HG03103 (cell line): ENCODE measurements around the gene SPDYE6.
"Not testable (repeated sequence)": the region's sequence is repeated elsewhere in the genome, so short reads cannot be mapped to it uniquely, and the experiment has no call there.

Source experiments
- ATAC-seq: cut with Tn5 transposase; IDR thresholded peaks from one replicate; pipeline ENCODE4 v1.9.1; 2021; ENCODE audit warnings: low read depth; ENCODE audit not compliant: unreplicated experiment

The SPDYE6 gene

GRCh38 chr7:102319671-102320070 lies 36.6 kb downstream of the SPDYE6 start:
- no peak for ATAC-seq

DNA sequence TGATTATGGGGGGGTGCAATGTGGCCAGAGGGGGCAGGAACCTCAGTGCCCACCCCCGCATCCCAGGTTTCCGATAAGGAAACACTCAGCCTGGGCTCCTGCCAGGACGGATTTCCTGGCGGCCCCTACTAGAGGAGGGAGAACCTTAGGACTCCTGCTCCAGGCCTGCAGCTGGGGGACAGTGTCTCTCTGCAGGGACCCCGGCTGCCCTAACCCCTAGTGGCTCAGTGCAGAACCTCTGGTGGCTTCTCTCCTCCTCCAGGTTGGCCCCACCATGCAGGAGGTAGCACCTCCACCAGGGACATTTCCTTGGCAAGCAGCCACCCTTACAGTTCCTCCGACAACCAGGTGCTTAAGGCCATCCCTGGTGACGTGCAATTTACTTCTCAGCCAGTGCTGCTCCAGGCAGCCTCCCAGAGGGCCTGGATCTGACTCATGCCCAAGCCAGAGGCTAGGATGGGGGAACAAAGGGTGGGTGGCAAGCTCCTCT lies 37.7 kb downstream of the SPDYE6 start:
- no peak for ATAC-seq

DNA sequence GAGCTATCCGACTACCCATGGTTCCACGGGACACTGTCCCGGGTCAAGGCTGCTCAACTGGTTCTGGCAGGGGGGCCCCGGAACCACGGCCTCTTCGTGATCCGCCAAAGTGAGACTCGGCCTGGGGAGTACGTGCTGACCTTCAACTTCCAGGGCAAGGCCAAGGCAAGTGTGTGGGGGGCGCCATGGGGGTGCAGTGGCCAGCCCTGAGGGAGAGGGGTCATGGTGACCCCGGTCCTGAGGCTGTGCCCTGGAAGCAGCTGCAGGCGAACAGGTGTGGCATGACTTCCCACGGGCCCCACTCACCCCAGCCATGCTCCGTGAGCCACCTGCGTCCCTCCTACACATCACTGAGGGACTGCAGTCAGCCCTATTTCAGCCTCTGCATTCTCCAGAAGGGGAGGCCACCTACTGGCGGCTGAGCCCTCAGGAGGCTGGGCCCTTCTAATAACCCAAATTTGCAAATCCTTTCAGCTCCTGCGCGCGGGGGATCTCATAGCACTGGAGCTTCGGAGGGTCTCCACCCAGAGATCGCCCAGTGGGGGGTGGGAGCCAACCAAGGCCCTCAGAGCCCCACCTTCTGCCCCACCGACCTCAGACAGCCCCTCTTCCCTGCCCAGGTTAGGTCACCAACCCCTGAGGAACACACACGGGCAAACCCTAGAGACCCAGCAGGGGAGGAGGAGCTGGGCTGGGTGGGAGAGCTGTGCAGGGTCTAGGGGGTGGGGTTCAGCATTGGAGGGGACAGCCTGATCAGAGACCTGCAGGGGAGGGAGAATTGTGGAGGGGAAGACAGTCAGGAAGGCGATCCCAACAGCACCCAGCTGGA lies 38.8 kb downstream of the SPDYE6 start:
- no peak for ATAC-seq

- no peak for ATAC-seq
Observed at GRCh38 chr7:102313997-102314780, 42.1 kb downstream of the SPDYE6 start.

DNA sequence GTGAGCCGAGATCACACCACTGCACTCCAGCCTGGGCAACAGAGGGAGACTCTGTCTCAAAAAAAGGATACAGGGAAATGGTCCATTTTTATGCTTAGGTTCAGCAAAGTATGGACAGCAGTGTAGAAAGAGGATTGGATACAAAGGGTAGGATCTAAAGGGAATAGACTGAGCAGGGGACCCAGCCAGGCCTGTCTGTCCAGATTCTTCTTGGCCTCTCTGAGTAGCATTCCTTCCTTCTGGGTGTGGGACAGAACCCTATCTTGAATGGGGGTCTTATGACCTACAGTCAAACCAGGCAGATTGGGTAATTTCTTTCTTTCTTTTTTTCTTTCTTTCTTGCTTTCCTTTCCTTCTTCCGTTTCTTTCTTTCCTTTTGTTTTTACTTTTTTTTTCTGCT lies 43.9 kb downstream of the SPDYE6 start:
- no peak for ATAC-seq

DNA sequence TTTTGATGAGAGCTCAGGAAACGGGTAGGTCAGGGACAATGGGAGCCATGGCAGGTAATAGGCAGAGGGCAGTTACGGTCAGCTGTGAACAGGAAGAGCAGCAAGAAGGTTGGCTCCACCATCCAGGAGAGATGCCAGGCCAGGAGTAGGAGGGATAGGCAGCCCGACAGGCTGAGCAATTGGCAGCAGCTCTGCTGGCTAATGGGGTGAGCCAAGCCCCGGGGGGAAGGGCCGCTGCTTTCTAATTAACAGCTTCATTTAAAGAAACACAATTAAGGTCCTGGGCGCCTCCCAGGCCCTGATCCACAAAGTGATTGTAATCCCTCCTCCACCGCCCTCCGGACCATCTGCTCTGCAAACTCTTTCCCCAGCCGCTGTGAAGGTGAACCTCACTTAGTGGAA lies 45.8 kb downstream of the SPDYE6 start:
- ATAC-seq: no peak

- peak; percentile 70 for ATAC-seq
Observed at GRCh38 chr7:102306916-102307677, 49.1 kb downstream of the SPDYE6 start.

GRCh38 chr7:102305414-102306268 lies 50.6 kb downstream of the SPDYE6 start:
- ATAC-seq: peak; percentile 33

GRCh38 chr7:102304668-102305067 lies 51.6 kb downstream of the SPDYE6 start:
- ATAC-seq: no peak

DNA sequence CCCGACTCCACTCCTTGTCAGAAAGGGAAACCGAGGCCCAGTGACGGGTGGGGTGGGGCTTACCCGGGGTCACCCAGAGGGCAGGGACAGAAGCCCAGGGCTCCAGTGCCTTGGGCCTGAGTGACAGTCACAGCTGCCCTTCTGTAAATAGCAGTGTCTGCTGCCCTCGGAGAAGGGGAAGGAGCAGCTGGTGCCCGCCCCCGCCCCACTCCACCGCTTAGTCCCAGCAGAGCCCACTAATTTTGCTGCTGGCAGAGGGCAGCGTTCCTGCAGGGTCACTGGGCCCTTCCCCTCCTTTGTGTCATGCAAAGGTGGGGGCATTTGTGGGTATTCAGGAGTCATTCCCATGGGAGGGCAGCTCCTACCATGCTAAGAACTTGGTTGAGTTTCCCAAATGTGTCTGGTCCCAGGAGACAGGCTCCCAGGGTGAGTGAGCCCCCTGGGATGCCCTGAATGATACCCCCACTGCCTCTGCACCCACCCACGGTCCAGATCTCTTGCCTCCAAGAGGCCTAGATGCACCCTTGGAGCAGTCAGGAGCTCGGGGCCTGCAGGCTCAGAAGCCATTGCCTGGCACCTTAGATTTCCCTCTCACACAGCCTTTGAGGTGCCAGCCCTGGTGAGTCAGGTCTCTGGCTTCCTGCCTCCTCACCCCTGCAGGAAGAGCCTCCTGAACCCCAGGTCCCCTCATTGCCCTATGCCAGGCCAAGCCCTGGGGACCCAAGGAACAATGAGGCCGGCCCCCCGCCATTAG lies 52.4 kb downstream of the SPDYE6 start:
- no peak for ATAC-seq

GRCh38 chr7:102302025-102302424 lies 54.2 kb downstream of the SPDYE6 start:
- no peak for ATAC-seq

DNA sequence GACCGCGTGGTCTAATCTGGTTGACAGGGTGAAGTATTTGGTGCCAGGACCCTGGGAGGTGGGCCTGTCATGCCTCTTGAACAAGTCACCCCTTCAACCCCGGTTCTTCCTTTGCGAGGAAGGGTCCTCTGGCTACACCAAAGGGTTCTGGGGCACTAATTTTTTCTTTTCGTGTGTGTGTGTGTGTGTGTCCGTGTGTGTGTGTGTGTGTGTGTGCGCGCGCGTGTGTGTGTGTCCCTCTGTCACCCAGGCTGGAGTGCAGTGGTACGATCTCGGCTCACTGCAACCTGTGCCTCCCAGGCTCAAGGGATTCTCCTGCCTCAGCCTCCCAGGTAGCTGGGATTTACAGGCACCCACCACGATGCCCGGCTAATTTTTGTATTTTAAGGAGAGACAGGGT lies 54.9 kb downstream of the SPDYE6 start:
- ATAC-seq: not testable (repeated sequence)

GRCh38 chr7:102300643-102301221 lies 55.5 kb downstream of the SPDYE6 start:
- ATAC-seq: no peak

DNA sequence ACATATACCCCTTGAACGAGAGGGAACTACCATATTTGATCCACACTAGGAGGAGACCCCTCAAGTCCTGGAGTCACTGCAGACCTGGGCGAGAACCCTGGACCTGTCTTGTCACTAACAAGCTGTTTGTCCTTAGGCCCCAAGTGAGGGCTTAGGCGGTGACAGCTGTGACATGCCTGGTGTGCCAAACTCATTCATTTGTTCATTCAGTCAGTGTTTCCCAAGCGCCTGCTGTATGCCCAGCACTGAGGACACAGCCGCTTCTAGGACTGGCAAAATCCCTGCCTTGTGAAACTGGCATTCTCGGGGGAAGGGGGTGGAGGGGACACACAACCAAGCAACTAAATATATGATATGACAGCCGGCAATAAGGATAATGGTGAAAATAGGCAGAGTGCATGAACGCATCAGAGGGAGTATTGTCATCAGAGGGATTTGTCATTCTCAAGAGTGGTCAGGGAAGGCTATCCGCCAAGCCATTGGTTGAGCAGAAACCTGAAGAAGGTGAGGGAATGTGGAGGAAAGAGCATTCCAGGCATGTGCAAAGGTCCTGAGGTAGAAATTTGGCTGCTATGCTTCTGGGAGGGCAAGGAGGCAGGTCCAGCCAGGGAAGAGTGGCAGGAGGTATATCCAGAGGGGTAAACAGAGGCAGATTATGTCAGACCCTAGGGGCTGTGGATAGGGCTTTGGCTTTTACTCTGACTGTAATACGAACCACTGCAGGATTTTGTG lies 58.6 kb downstream of the SPDYE6 start:
- ATAC-seq: no peak

DNA sequence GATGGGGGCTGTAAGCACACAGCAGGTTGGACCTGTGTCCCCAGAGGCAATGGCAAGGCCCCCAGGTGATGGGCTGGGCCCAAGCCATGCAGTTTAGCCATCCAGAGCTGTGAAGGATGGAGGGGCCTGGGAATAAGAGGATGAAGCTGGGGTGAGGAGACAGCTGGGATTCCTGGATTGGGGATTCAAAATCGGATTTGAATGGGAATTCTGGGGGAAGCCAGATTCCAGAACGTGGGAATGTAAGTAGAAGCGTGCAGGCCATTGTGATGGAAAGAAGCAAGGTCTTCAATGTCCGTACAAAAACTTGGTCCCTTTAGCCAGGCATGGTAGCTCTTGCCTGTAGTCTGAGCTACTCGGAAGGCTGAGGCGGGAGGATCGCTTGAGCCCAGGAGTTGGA lies 59.7 kb downstream of the SPDYE6 start:
- ATAC-seq: no peak

GRCh38 chr7:102296179-102296438 lies 60.1 kb downstream of the SPDYE6 start:
- ATAC-seq: no peak
